ENCODE results near the gene DPP6.

Gene DPP6

DNA sequence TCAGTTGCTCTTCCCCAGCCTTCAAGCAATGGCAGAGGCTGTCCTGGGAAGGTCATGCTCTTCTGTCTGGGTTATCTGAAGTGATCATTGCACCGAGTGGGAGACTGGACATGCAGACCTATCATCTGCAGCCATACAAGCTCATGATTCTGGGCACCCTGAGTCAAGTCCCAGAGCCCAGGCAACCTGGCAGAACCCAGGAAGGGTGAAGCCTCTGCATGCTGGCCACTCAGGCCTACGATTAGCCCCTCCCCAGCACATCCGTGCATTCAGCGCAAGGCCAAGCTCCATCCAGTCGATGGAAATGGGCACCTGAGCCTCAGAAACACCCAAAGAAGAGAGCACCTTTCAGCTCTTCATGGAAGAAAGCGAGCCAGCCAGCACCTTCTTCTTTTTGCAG is 688.9 kb downstream of the DPP6 start:
- DNase-seq = no peak

DNA sequence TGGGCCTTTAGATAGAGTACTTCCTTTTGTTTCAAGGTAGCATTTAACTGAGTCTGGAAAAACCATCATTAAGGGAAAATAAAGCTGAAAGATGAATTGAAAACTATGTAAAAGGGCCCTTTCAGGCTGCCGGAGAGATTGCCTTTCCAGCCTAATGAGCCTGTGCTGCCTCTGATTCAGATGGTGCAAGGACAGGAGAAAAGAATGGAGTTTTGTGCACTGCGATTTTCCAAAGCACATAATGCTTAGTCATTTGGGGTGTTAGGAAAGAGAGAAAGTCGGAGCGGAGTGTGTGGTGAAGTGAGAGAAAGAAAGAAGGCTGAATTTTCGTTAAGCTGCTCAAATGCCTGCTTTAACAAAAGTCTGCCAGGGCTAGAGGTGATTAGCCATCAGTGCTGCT is 691.0 kb downstream of the DPP6 start:
- DNase-seq = peak; percentile 22 to 56

DNA sequence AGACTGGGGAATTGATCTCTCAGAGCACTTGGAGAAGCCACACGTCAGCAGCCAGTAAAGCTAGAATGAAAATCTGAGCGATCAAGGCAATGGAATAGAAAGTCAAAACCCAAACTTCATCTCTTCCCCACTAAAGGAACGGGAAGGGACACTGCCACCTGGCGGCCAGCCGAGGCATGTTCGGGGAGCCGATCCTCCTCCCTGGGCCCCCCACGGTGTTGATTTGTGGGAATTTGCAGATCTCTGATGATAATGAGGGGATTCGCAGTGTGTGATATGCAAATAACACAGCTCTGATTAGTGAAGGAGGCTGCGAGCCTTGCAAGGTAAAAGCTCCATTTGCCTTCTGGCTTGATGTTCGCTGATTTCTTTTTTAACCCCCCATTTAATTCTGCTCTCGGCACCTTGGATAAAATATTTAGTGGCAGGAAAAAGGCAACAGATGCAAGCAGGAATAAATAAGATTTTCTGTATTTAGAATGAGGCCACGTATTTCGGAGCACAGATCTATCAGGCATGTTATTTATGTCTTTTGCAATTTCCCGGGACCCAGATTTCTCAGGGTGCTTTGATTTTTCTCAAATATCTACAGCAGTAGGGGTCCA is 692.2 kb downstream of the DPP6 start:
- DNase-seq = peak; percentile 58 to 74

DNA sequence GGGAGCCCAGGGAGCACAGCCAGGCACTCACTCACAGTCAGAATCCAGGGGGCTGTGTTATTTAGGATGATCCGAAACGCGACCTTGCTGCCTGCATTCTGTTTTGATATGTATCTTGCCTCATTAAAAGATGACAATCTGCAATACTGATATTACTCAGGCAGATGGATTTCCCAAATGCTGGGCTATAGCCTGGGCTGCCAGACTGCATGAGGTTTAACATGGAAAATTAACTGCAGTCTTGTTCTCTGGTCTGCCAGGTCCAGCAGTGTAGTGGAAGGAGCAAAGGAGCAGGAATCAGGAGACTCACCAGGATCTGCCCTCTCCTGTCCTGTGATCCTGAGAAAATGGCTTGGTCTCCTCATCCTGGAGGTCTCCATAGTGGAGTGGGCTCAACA is 692.7 kb downstream of the DPP6 start:
- no peak for DNase-seq

DNA sequence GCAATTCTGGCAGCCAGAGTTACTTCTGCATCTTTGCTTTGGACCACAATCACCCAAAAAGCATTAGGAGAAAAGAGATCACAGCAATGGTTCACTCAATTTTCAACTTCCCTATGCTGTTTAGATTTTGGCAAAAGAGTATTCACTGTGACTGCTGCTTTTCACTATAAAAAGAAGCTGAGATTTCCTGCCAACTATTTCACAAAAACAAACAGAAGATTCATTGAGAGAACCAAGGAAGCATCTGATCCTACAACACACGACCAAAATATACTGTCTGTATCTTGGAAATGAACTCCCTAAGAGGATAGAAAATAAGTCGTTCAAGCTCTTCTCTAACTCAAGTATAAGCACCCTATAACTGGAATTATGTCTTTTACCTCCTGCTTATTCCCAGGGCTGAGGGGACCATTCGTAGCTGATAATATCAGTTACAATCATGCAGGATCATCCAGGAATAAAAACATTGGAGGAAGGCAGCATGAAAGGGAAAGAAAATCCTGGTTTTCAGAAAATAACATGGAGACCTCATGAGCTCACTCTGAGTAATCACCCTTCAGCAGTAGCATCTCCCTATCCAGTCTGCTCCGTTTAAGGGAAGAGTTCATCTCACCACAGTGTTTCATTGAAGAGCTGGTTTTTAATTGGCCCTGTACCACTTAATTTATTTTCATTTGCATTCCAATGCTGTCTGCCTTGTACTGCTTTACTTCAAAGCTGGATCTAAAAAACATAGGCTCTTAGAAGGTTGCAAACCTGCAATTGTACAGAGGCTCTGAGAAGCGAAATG is 694.6 kb downstream of the DPP6 start:
- peak in 1 of 2 donors; percentile 90 for DNase-seq

DNA sequence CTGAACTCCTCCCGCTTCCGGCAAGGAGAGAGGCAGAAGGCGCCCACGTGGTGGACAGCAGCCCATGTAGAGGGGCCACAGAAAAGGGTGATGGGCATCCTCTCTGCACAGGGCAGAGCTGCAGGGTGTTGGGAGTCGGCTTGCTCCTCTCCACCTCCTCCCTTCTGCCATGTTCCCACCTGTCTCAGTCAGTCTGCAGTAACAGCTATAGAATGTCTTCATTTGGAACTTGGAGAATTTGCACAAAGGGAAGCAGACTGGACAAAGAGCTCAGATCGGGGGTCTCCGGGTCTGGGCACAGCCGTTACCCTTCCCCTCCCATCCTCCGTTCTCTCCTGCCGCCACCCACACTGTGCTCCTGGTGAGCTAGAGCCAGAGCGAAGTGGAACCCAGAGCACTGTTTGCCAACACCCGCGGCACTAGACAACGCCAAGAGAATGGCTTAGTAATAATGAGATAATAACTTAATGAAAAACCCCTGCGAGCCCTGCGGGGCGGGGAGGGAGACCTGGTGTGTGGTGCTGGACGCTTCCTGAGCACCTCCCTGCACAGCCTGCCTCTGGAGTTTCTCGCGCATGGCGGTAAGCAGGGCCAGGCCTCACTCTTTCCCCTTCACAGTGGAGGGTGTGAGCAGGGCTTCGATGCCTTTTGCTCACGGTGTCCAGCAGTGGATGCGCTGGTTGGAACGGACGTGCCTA is 696.0 kb downstream of the DPP6 start:
- DNase-seq = no peak

DNA sequence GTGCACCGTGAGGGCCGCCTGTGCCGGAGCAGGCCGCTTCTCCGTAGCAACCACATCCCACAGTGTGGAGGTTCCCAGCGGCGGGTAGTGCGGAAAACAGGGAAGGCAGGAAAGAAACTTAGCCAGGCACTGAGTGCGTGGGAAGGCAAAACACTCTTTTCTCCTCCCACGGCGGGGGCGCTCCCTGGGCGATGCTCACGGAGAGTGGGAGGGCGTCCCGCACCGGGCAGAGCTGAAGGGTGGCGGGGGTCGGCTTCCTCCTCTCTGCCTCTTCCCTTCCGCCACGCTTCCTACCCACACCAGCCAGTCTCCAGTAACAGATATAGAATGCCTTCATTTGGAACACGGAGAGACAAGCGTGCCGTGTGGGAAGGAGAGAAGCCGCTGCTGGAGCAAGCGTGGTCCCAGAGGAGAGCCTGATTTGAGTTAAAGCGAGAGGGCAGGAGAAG is 698.2 kb downstream of the DPP6 start:
- DNase-seq = no peak

DNA sequence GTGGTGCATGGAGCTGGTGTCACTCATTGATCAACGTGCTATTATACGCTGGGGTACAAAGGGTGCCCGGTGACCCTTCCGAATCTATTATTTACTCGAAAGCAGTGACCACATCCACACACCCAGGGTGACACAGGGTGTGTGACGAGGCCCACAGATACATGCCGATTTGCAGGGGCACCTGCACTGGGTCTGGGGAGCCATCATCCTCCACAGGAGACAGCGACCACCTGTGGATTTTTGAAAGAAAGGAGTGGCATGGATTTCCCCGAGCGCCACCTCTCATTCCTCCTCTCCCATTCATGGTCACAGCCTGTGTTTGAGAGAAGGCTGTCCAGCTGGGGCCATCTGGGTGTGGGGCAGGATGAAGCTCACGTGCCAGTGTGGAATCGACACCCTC is 701.0 kb downstream of the DPP6 start:
- no peak for DNase-seq

DNA sequence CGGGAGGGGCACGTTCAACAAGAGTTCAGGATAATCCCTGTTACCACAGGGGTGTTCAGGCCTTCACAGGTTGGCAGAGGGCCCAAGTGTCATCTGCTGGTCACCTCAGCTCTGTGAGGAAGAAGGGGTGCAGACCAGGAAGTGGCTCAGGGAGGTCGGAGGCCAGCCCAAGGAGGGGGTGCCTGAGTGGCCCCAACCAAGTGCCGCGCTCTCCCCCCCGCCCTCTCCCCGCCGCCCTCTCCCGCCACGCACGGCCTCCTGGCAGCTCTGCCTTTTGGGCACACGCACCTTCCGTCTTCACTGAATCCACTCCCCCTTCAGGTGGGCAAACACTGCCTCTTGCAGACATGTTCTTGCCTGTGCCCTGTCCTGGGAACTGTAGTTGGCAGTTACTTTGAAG is 705.6 kb downstream of the DPP6 start:
- no peak for DNase-seq

DNA sequence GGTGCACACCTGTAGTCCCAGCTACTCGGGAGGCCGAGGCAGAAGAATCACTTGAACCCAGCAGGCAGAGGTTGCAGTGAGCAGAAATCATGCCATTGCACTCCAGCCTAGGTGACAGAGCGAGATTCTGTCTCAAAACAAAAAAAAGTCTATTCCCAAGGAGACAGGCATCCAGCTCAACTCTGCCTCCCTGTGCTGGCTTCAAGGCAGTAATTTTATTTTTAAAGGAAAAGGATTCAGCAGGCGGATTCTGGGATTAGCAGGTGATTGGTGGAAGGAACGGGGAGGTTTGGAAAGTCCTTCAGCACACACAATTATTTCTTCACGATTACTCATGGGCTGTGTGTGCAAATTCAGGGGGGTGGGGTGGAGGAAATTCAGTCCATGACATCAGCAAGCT is 707.8 kb downstream of the DPP6 start:
- DNase-seq = no peak

DNA sequence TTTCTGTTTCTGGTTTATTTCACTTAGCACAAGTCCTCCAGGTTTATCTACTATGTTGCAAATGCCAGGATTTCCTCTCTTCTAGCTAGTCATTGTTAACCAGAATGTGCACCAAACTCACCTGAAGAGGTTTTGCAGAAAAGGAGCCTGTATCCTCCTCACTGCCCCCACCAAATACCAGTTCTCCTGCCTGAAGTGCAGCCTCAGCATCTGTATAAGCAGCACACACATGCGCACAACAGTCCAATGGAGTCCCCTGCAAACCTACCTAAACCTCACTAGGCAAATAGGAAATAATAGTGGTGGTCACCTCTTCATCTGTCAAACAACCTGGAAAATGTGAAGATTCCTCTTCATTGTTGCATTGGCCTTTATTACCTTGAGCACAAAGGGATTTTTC is 712.9 kb downstream of the DPP6 start:
- DNase-seq = no peak

DNA sequence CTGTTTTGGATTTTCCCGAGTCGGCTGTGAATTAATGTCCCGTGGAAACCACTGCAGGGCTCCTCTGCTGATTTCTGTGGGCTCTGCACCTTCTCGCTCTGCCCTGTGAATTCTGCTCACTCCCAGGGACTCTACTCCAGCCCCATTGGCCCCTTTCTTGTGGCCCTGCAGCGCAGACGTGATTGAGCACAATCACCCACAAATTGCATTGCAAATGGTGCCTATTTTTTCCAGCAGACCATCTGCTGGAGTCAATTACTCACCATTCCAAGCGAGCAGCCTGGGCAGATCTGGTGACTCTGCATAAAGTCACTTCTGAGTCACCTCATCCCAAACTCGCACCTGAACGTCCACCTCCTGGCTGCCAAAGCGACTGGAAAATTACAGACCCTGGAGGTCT is 714.9 kb downstream of the DPP6 start:
- DNase-seq = no peak

DNA sequence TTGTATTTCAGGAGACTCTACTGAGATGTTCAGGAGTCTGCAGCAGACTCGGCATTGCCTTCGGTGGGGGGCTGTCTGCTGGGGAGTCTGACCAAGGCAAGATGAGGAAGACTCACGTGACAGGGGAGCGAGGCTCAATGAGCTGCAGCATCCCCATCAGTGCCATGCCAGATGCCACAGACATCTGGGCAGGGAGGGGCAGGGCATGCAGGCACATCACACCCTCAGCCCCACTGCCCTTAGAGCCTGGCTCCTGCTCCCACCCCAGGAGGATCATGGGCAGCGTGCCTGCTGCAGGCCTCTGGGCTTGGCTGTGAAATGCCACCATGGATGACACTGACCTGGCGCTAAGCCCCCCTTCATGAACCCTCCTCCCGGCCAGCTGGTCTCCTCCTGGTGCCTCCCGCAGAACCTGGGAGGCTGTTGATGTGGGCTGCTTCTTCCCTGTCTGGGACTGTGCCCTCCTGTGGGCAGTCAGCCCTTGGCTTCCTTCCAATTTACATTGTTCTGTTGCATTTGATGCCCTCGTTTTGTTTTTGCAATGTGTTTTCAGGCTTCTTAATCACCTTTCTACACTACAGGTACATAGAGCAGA is 715.7 kb downstream of the DPP6 start:
- DNase-seq = no peak

DNA sequence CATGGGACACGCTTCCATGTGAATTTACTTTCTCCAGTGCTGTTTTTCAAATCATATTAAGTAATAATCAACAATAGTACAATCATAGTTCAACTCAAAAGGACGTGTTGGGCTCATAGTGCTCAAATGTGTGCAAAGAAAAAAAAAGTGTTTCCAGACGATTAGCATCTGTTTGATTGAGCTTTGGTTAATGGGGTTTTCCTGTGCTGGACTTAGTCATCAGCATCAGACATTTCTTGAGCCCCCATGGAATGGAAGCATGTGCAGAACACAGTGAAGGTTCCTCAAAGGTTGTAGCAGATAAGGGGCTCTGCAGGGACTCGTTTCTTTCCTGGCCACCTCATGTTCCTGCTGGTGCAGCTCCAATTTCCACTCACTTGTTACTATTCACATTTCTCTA is 716.8 kb downstream of the DPP6 start:
- DNase-seq = no peak

DNA sequence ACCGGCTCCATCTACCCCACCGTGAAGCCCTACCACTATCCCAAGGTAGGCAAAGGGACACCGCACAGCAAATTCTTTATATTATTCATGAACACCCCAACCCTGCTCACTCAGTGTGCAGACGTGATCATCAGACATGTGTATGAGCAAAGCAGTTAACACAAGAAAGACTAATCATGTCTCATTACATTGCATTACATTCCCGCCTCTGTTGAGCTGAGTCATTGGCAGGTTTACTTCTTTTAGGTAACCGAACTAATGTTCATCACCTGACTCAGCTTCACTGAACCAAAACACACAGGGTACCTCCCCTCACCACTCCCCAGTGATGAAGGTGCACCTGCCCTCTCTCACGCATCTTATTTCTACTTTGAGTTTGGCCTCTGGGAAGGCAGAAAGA is 717.3 kb downstream of the DPP6 start:
- DNase-seq = no peak

DNA sequence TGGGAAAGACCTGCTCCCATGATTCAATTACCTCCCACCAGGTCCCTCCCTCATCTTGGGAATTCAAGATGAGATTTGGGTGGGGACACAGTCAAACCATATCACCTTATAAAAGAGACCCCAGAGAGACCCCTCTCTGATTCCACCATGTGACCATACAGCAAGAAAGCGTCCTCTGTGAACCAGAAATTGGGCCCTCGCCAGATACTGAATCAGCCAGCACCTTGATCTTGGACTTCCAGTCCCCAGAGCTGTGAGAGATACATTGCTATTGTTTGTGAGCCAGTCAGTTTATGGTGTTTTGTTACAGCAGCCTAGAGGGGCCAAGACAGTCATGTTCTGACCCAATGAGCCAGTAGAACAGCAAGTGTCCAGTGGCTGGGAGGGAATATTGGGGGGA is 718.2 kb downstream of the DPP6 start:
- no peak for DNase-seq

DNA sequence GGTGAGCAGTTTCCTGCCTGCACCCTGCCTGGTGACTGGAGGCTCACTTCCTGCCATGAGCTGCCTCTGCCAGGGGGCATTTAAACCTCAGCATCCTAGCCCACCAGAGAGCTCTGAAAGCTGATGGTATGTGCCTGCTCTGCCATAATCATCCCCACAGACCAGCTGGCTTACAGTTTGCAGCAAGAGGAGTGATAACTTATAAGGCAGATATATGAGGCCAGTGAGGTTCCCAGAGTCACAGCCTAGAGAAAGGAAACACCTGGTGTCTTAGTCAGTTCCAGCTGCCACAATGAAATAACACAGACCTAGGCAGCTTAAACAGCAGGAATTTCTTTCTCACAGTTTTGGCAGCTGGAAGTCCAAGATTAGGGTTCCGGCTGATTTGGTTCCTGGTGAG is 718.8 kb downstream of the DPP6 start:
- DNase-seq = no peak

DNA sequence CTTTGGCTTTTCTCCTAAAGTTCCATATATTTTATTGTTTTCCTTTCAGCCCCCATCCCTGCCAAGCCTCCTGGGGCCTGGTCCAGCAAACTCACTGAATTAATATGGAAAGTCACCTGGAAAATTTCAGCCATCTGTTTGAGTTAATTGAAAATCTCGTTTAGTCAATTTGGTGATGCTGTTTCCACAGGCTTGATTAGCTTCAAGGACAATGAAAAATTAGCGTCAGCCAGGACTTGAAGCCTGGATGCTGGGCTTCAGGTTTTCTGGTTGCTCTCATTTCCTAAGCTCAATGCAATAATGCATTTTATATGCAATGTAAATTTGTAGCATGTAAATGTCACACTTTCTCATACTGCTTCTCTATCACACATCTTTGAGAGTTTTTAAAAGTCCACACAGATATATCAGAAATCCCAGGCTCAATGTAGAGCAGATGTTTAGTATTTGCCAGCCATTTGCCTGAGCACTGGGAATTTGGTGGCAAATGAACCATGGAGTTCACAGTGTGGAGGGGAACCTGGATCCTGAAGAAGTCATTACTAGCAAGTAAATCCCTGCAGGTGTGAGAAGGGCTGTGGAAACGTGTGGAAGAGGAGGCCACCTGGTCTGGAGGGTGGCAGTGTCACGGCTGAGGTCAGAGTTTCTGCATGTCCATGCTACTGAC is 722.2 kb downstream of the DPP6 start:
- no peak for DNase-seq

DNA sequence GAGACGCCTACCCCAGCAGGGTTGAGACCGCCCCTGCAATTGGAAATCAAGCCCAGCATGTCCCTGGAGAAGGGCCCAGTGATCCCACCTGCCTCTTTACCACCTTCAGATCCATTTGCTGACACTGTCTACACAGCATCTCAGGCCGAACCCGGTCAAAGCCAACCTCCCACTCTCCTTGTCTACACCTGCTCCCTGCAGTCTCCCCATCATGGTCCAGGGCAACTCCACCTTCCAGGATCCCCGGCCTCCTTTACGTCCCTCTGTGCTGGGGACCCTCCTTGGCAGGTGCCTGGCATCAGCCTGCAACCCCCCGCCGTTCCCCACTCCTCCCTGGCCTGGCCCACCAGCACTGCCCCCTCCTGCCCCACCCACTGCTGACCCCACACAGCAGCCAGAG is 723.5 kb downstream of the DPP6 start:
- no peak for DNase-seq

DNA sequence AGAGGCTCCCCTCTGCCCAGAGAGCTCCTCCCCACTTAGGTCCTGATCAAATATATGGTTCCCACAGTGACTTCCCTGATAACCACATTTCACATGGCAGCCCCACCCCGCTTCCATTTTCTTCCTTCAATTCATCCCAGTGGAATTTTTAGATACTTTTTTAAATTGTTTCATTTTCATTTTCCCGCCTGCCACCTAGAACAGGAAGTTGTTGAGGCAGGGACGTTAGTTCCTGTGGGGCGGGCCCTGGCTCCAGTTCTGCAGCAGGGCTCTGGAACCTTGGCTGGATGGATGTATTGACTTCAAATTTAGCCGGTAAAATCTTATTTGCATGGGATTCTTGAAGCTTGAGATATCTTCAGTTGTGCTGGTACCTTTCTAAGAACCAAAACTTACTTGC is 724.2 kb downstream of the DPP6 start:
- DNase-seq = no peak

DNA sequence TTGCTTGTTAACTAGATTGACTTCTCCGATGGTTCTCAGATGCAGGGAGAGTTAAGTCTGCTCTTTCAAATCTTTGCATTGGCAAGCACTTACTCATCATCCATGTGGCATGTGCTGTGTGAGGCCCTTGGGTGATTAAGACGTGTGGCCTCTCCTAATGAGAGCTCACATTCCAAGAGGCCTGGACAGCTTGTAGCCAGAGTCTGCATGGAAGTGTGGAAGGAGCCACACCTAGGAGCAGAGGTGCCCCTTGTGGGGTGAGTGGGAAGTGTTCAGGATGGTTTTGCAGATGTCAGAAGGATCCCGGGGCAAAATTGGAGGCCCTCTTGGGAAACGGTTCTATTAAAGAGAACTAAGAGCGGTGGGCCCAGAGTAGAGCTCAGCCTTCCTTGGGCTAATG is 724.8 kb downstream of the DPP6 start:
- no peak for DNase-seq

DNA sequence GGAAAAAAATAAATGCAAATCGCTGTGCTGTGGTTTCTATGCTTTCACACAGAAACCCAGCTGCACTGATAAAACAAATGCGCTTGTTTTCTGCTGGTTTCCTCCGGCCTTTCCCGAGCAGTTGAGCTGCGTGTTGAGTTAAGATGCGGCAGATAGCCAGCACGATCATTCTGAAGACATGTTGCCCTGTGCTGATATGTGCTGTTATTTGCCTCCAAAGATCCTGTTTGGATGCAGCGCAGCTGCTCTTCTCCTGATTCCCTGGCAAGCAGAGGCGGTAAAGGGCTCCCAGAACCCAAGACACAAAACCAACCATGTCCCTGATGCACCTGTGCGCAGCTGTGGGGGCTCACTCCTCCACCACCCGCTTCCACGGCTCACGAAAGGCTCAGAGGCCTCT is 725.3 kb downstream of the DPP6 start:
- DNase-seq = peak; percentile 45 to 52

DNA sequence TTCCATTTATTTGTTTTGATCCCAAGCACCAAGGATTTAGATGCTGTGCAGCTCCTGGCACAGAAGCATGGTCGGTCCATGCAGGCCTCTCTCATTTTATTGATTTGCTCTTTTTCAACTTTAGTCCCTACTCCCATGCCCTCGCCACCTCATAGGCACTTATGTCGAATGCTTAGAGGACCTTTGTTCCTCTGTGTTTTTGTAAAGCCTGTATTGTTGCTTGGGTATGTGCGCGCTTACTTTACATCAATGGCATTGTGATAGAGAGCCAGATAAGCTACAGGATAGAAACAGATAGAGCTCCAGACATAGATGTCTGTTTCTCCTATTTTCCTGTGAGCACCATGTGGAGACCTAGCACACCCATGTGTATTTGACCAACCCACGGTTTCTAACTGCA is 725.7 kb downstream of the DPP6 start:
- no peak for DNase-seq
